Measurements from ENCODE around the gene ATP1A4. TPM values are rescaled to one million over a fixed set of nuclear protein-coding genes. Genes with fewer than 3 reads are reported as not detected.

Gene ATP1A4
- total and polyA plus RNA-seq, 4 donors, result not detected

DNA sequence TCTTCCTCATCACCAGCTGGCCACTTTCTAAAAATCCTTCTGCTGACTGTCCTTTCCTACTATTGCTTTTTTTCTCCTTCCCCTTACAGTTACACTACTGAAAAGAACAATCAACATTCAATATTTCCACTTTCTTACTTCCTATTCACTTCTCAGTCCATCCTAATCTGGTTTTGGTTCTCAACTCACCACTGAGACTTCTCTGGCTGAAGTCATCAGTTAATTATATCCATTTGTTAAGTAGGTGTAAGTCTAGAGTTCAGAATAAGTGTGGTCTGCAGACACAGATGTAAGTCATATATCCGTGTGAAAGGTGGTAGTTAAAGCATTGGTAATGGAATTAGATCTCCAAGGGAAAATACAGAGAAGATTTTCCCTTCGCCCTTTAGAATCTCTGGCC lies 75.2 kb downstream of the ATP1A4 start:
- no peaks in the 10 kb centered on the region for H3K9me3 ChIP-seq (ENCODE audit: control insufficient read depth in 4 of 4, low read length in 3 of 4)
- DNase-seq (ENCODE audit: low spot score), result no peak
- TF ChIP-seq FOXA1 (IDR thresholded peaks at IDR 0.05) (no peak), YY1 (IDR thresholded peaks at IDR 0.05) (no peak), NR2F2 (IDR thresholded peaks at IDR 0.05) (no peak), EGR1 (IDR thresholded peaks at IDR 0.05; ENCODE audit: low read depth in 2 of 2) (no peak)
- TF ChIP-seq, protein P1, sequence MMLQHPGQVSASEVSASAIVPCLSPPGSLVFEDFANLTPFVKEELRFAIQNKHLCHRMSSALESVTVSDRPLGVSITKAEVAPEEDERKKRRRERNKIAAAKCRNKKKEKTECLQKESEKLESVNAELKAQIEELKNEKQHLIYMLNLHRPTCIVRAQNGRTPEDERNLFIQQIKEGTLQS (IDR thresholded peaks at IDR 0.05), result no peak
- no peak overlapping the region for H3K4me3 ChIP-seq (ENCODE audit: low read depth in 1 of 3, low read length in 3 of 3)
- H3K27ac ChIP-seq (ENCODE audit: low read depth in 1 of 2, low read length in 2 of 2), result no peak overlapping the region
- H3K4me1 ChIP-seq (ENCODE audit: control insufficient read depth in 4 of 4, insufficient read depth in 4 of 4, low read length in 3 of 4), result no peaks in the 10 kb centered on the region
- no peaks in the 10 kb centered on the region for H3K27me3 ChIP-seq (ENCODE audit: control insufficient read depth in 4 of 4, insufficient read depth in 4 of 4, low read length in 3 of 4)
- H3K36me3 ChIP-seq (ENCODE audit: control insufficient read depth in 4 of 4, insufficient read depth in 3 of 4, low read depth in 1 of 4, low read length in 3 of 4), result peaks cover 5 to 92% (median 86%) of the 10 kb centered on the region in 4 donors
- no peak overlapping the region for H3K9ac ChIP-seq (ENCODE audit: low read depth in 1 of 2, low read length in 2 of 2)
- WGBS, result 95% methylated on average over 2 of the region's 2 CpGs

DNA sequence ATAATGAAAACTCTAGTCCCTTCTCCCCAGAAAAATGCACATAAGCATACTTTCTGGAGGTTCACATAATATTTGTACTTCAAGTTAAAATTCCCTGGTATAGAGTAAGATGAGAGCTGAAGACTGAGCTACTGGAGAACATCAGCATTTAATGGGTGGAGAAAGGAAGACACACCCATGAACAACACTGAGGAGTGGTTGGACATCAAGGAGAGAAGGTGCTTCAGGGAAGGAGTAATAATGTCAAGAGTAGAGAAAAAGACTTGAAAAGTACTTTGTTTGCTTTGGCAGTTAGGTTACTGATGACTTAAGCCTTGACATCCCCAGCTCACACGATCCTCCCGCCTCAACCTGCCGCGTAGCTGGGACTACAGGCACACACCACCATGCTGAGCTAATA lies 75.6 kb downstream of the ATP1A4 start:
- no peaks in the 10 kb centered on the region for H3K4me1 ChIP-seq (ENCODE audit: control insufficient read depth in 4 of 4, insufficient read depth in 4 of 4, low read length in 3 of 4)
- H3K4me3 ChIP-seq (ENCODE audit: low read depth in 1 of 3, low read length in 3 of 3), result no peak overlapping the region
- 90% methylated on average over 4 of the region's 4 CpGs for WGBS
- H3K27ac ChIP-seq (ENCODE audit: low read depth in 1 of 2, low read length in 2 of 2), result no peak overlapping the region
- no peak overlapping the region for H3K9ac ChIP-seq (ENCODE audit: low read depth in 1 of 2, low read length in 2 of 2)
- no peaks in the 10 kb centered on the region for H3K9me3 ChIP-seq (ENCODE audit: control insufficient read depth in 4 of 4, low read length in 3 of 4)
- DNase-seq (ENCODE audit: low spot score), result no peak
- H3K27me3 ChIP-seq (ENCODE audit: control insufficient read depth in 4 of 4, insufficient read depth in 4 of 4, low read length in 3 of 4), result no peaks in the 10 kb centered on the region
- peaks cover 8 to 90% (median 84%) of the 10 kb centered on the region in 4 donors for H3K36me3 ChIP-seq (ENCODE audit: control insufficient read depth in 4 of 4, insufficient read depth in 3 of 4, low read depth in 1 of 4, low read length in 3 of 4)
- TF ChIP-seq RXRA (IDR thresholded peaks at IDR 0.05) (no peak), SP1 (IDR thresholded peaks at IDR 0.05) (no peak), HNF4A (conservative IDR thresholded peaks at IDR 0.05) (no peak), NR2F2 (IDR thresholded peaks at IDR 0.05) (no peak), HNF4G (IDR thresholded peaks at IDR 0.05) (no peak), RAD21 (IDR thresholded peaks at IDR 0.05) (no peak), EGR1 (IDR thresholded peaks at IDR 0.05; ENCODE audit: low read depth in 2 of 2) (no peak), TAF1 (conservative IDR thresholded peaks at IDR 0.05) (no peak), JUND (IDR thresholded peaks at IDR 0.05) (no peak), FOXA2 (IDR thresholded peaks at IDR 0.05) (no peak), GABPA (IDR thresholded peaks at IDR 0.05 in 1 of 2, conservative IDR thresholded peaks at IDR 0.05 in 1 of 2) (no peak), YY1 (IDR thresholded peaks at IDR 0.05) (no peak)

- Histone ChIP-seq H3K27ac (ENCODE audit: low read depth in 1 of 2, low read length in 2 of 2) (no peak overlapping the region), H3K27me3 (ENCODE audit: control insufficient read depth in 4 of 4, insufficient read depth in 4 of 4, low read length in 3 of 4) (no peaks in the 10 kb centered on the region), H3K9me3 (ENCODE audit: control insufficient read depth in 4 of 4, low read length in 3 of 4) (no peaks in the 10 kb centered on the region), H3K36me3 (ENCODE audit: control insufficient read depth in 4 of 4, insufficient read depth in 3 of 4, low read depth in 1 of 4, low read length in 3 of 4) (peaks cover 9 to 86% (median 79%) of the 10 kb centered on the region in 4 donors), H3K9ac (ENCODE audit: low read depth in 1 of 2, low read length in 2 of 2) (no peak overlapping the region), H3K4me1 (ENCODE audit: control insufficient read depth in 4 of 4, insufficient read depth in 4 of 4, low read length in 3 of 4) (no peaks in the 10 kb centered on the region), H3K4me3 (ENCODE audit: low read depth in 1 of 3, low read length in 3 of 3) (no peak overlapping the region)
- TF ChIP-seq JUND (IDR thresholded peaks at IDR 0.05), result no peak
- no peak for TF ChIP-seq HNF4G (IDR thresholded peaks at IDR 0.05)
- no peak for TF ChIP-seq ZBTB33 (IDR thresholded peaks at IDR 0.05)
- TF ChIP-seq REST (IDR thresholded peaks at IDR 0.05), result no peak
- no peak for TF ChIP-seq YY1 (IDR thresholded peaks at IDR 0.05)
- DNase-seq (ENCODE audit: low spot score), result no peak
- WGBS, result 99% methylated on average over 1 of the region's 1 CpG
Measured at GRCh38 chr1:160227561-160227960, 76.2 kb downstream of the ATP1A4 start.
